DND-41 (cell line): Measurements from ENCODE around the gene UQCRH.
"Not testable (repeated sequence)": the region's sequence is repeated elsewhere in the genome, so short reads cannot be mapped to it uniquely, and the experiment has no call there.

Experiments
- ATAC-seq: fragments of 200-7000 bp; cut with Tn5 transposase; 3 replicates; pipeline ENCODE4 v1.9.1; 2021; ENCODE audit warnings: low read depth; ENCODE audit not compliant: insufficient read depth
- DNase-seq: peaks from one replicate; pipeline ENCODE4 v3.0.0-alpha.2; 2020
- H2AFZ ChIP-seq: 2 replicates; pipeline ENCODE4 v1.6.0; 2012; ENCODE audit warnings: low read depth, low read length
- H3K27ac ChIP-seq: 2 replicates; pipeline ENCODE4 v1.5.1; 2012; ENCODE audit warnings: low read length, inconsistent platforms
- H3K27me3 ChIP-seq: fragments of 200-600 bp; sonication (generic); 2 replicates; pipeline ENCODE4 v1.6.0; 2012; ENCODE audit warnings: low read length, mild to moderate bottlenecking, inconsistent platforms; ENCODE audit not compliant: insufficient read depth, poor library complexity
- H3K36me3 ChIP-seq: 2 replicates; pipeline ENCODE4 v1.5.1; 2012; ENCODE audit warnings: low read length, inconsistent platforms; ENCODE audit not compliant: insufficient read depth
- H3K4me1 ChIP-seq: 2 replicates; pipeline ENCODE4 v1.5.1; 2012; ENCODE audit warnings: mild to moderate bottlenecking, low read length; ENCODE audit not compliant: insufficient read depth
- H3K4me2 ChIP-seq: 2 replicates; pipeline ENCODE4 v1.6.0; 2012; ENCODE audit warnings: mild to moderate bottlenecking, moderate library complexity, low read length, inconsistent platforms; ENCODE audit not compliant: insufficient read depth
- H3K4me3 ChIP-seq, 2 experiments: fragments of 200-600 bp in 1 of 2; shearing (Covaris generic) in 1 of 2; 2 replicates each; pipeline ENCODE4 v1.5.1; 2012 to 2016; ENCODE audit warnings: inconsistent platforms in 2 of 2, low read length in 2 of 2, mild to moderate bottlenecking in 2 of 2, low read depth in 1 of 2, moderate library complexity in 1 of 2
- H3K79me2 ChIP-seq: 2 replicates; pipeline ENCODE4 v1.6.0; 2012; ENCODE audit warnings: low read length, inconsistent platforms; ENCODE audit not compliant: insufficient read depth
- H3K9ac ChIP-seq: 2 replicates; pipeline ENCODE4 v1.6.0; 2012; ENCODE audit warnings: low read depth, mild to moderate bottlenecking, inconsistent platforms, low read length, moderate library complexity
- H3K9me3 ChIP-seq: 2 replicates; pipeline ENCODE4 v1.5.1; 2012; ENCODE audit warnings: low read length, moderate library complexity, mild to moderate bottlenecking, inconsistent platforms; ENCODE audit not compliant: insufficient read depth, severe bottlenecking
- H4K20me1 ChIP-seq: 2 replicates; pipeline ENCODE4 v1.6.0; 2012; ENCODE audit warnings: low read length; ENCODE audit not compliant: insufficient read depth
- CTCF ChIP-seq: IDR thresholded peaks from 2 replicates; pipeline ENCODE4 v1.5.1; 2012; ENCODE audit warnings: borderline replicate concordance, low read length, moderate library complexity, mild to moderate bottlenecking; ENCODE audit not compliant: poor library complexity, severe bottlenecking; ENCODE audit errors: extremely low read depth
- EZH2 ChIP-seq: IDR thresholded peaks from 3 replicates; pipeline ENCODE4 v1.6.1; 2012; ENCODE audit warnings: borderline replicate concordance, low read depth, mild to moderate bottlenecking, moderate library complexity, low read length, inconsistent platforms; ENCODE audit not compliant: severe bottlenecking

The UQCRH gene

GRCh38 chr1:46344481-46344880, 41.0 kb downstream of the UQCRH start:
- ATAC-seq (no peak), DNase-seq (no peak)
- Histone ChIP-seq H2AFZ (no peak overlapping the region), H3K4me3 (no peak overlapping the region), H4K20me1 (peaks cover 33% of the 10 kb centered on the region), H3K4me1 (peaks cover 36% of the 10 kb centered on the region), H3K9me3 (no peaks in the 10 kb centered on the region), H3K27ac (no peak overlapping the region), H3K4me2 (no peak overlapping the region; the same call in 1 of the 2 replicates), H3K79me2 (peaks cover 48% of the 10 kb centered on the region), H3K36me3 (peaks cover 64% of the 10 kb centered on the region), H3K9ac (no peak overlapping the region), H3K27me3 (no peaks in the 10 kb centered on the region)
- TF ChIP-seq CTCF: no peak
- no peak for TF ChIP-seq EZH2

- ATAC-seq: no peak
- TF ChIP-seq CTCF (no peak), EZH2 (no peak)
- peaks cover 29% of the 10 kb centered on the region for H3K4me1 ChIP-seq
- H3K9me3 ChIP-seq: no peaks in the 10 kb centered on the region
- H3K36me3 ChIP-seq: peaks cover 70% of the 10 kb centered on the region
- no peak for DNase-seq
- no peak overlapping the region for H3K9ac ChIP-seq
- H3K27me3 ChIP-seq: no peaks in the 10 kb centered on the region
- peaks cover 42% of the 10 kb centered on the region for H3K79me2 ChIP-seq
- peaks cover 33% of the 10 kb centered on the region for H4K20me1 ChIP-seq
- no peak overlapping the region for H2AFZ ChIP-seq
- H3K4me3 ChIP-seq: no peak overlapping the region
- H3K27ac ChIP-seq: no peak overlapping the region
- H3K4me2 ChIP-seq: no peak overlapping the region
Observed at GRCh38 chr1:46345281-46345680, 41.8 kb downstream of the UQCRH start.

GRCh38 chr1:46352363-46352762, 48.9 kb downstream of the UQCRH start:
- H2AFZ ChIP-seq: no peak overlapping the region
- H3K9ac ChIP-seq: no peak overlapping the region
- peaks cover 72% of the 10 kb centered on the region for H3K36me3 ChIP-seq
- H3K4me2 ChIP-seq: no peak overlapping the region
- no peaks in the 10 kb centered on the region for H3K27me3 ChIP-seq
- no peaks in the 10 kb centered on the region for H4K20me1 ChIP-seq
- TF ChIP-seq CTCF (no peak), EZH2 (no peak)
- H3K79me2 ChIP-seq: no peaks in the 10 kb centered on the region
- H3K4me1 ChIP-seq: no peaks in the 10 kb centered on the region
- no peaks in the 10 kb centered on the region for H3K9me3 ChIP-seq
- DNase-seq (no peak), ATAC-seq (no peak)
- no peak overlapping the region for H3K4me3 ChIP-seq
- no peak overlapping the region for H3K27ac ChIP-seq

GRCh38 chr1:46355920-46356319, 52.4 kb downstream of the UQCRH start:
- H3K4me2 ChIP-seq, H3K4me1 ChIP-seq, H2AFZ ChIP-seq, H3K4me3 ChIP-seq, H3K9me3 ChIP-seq, H3K79me2 ChIP-seq, ATAC-seq, H3K27me3 ChIP-seq, H3K9ac ChIP-seq, DNase-seq, H4K20me1 ChIP-seq, H3K27ac ChIP-seq: not testable (repeated sequence)
- peaks cover 68% of the 10 kb centered on the region for H3K36me3 ChIP-seq
